HG02798 (cell line): ENCODE data around the gene SLC22A3.
"Not testable (repeated sequence)": the region's sequence is repeated elsewhere in the genome, so short reads cannot be mapped to it uniquely, and the experiment has no call there.

Experiments used
- ATAC-seq: cut with Tn5 transposase; IDR thresholded peaks from one replicate; pipeline ENCODE4 v1.9.1; 2021; ENCODE audit warnings: mild to moderate bottlenecking; ENCODE audit not compliant: unreplicated experiment, poor library complexity

The SLC22A3 gene

GRCh38 chr6:160431791-160432404 is 83.7 kb downstream of the SLC22A3 start:
- ATAC-seq, result no peak

GRCh38 chr6:160435935-160436334 is 87.8 kb downstream of the SLC22A3 start:
- no peak for ATAC-seq

GRCh38 chr6:160437154-160437553 is 89.0 kb downstream of the SLC22A3 start:
- no peak for ATAC-seq

- ATAC-seq, result no peak
Observed at GRCh38 chr6:160437775-160438174, 89.6 kb downstream of the SLC22A3 start.

GRCh38 chr6:160438481-160438880 is 90.3 kb downstream of the SLC22A3 start:
- ATAC-seq, result no peak

- no peak for ATAC-seq
Observed at GRCh38 chr6:160439751-160440150, 91.6 kb downstream of the SLC22A3 start.

GRCh38 chr6:160442151-160442550 is 94.0 kb downstream of the SLC22A3 start:
- no peak for ATAC-seq

GRCh38 chr6:160445130-160445529 is 97.0 kb downstream of the SLC22A3 start:
- ATAC-seq, result no peak

GRCh38 chr6:160447350-160447749 is 99.2 kb downstream of the SLC22A3 start:
- ATAC-seq, result no peak

- ATAC-seq, result not testable (repeated sequence)
Observed at GRCh38 chr6:160449787-160450186, 101.6 kb downstream of the SLC22A3 start.

GRCh38 chr6:160450849-160451248 is 102.7 kb downstream of the SLC22A3 start:
- no peak for ATAC-seq

GRCh38 chr6:160454303-160454702 is 106.1 kb downstream of the SLC22A3 start:
- ATAC-seq, result no peak

GRCh38 chr6:160455081-160455480 is 106.9 kb downstream of the SLC22A3 start:
- ATAC-seq, result no peak

GRCh38 chr6:160455541-160456213 is 107.5 kb downstream of the SLC22A3 start:
- ATAC-seq, result peak; percentile 78

GRCh38 chr6:160456214-160456546 is 108.0 kb downstream of the SLC22A3 start:
- no peak for ATAC-seq

GRCh38 chr6:160457823-160458222 is 109.6 kb downstream of the SLC22A3 start:
- ATAC-seq, result no peak

- ATAC-seq, result no peak
Observed at GRCh38 chr6:160461641-160462040, 113.5 kb downstream of the SLC22A3 start.

GRCh38 chr6:160462116-160462515 is 113.9 kb downstream of the SLC22A3 start:
- ATAC-seq, result no peak

- peak; percentile 83 for ATAC-seq
Observed at GRCh38 chr6:160462551-160463109, 114.5 kb downstream of the SLC22A3 start.

GRCh38 chr6:160464744-160465143 is 116.6 kb downstream of the SLC22A3 start:
- ATAC-seq, result no peak

- not testable (repeated sequence) for ATAC-seq
Observed at GRCh38 chr6:160467261-160467871, 119.2 kb downstream of the SLC22A3 start.
